GM19099 (cell line): ENCODE measurements around the gene STON1.

Source experiments
- POLR2A ChIP-seq: IDR thresholded peaks from 3 replicates; pipeline ENCODE4 v1.6.1; 2011; ENCODE audit warnings: low read depth; ENCODE audit not compliant: insufficient read length; ENCODE audit errors: extremely low read depth

The STON1 gene

DNA sequence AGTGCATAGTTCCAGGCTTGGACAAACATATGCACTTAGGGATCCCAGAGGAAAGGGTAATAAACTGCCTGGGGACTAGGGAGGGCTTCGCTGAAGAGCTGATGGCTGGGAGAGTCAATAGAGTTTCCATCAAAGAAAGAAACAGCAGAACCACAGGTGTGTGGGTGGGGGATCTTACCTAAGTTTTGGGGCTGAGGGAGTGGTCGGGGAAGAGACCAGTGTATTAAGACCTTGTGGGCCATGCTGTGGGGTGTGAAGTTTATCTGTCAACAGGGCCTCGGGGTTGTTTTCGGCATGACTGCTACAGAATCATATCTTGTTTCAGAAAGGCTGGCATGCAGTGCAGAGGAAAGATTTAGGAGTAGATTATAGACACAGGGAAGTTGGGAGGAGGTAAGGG, 56.5 kb downstream of the STON1 start:
- TF ChIP-seq POLR2A, result no peak

DNA sequence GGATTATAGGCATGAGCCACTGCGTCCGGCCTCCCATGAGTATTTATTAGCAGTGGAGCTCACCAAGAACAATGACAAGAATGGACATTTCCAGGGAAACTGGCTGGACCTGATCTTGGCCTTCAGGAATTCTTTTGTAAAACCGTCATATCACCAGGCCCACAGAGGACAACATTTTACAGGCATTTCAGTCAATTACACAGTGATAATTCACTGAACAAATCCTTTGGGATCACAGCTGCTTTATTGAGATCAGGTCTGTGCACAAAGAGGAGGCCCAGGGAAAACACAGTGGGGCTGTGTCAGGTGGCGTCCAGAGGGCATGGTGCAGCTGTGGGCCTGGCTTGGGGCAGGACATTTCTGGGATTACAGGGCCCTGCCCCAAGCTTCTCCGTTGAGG, 57.6 kb downstream of the STON1 start:
- no peak for TF ChIP-seq POLR2A

DNA sequence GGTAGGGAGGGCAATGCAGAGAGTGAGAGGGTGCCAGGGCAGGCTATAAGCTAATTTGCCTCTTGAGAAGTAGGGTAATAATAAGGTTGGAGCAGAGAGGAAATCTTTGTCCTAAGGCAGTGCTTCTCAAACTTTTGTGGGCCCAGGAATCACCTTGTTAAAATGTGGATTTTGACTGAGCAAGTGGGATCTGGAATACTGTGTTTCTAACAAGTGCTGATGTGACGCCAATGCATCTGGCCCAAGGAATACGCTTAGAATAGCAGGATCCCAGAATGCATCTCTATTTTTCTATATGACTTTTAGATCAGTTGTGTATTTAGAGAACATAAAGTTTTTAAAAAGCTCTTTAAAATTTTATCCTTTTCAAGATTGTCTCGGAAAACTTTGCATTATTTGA, 58.0 kb downstream of the STON1 start:
- TF ChIP-seq POLR2A, result no peak

DNA sequence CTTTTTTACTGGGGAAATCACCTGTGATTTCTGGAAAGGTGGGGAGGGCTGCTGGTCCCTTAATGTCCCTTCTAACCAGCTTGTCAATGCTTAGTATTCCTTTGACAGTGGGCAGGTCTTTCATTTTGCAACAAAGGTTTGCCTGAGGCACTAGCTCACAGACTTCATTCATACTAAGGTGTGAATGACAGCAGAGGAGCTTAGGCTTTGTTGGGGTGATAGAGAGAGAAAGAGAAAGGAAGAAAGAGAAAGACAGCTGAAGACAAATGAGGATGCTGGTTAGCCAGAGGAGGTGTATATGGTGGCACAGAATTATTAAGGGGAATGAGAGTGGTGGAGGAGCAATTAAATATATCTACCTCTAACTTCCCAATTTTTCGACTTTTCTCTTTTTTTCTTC, 58.8 kb downstream of the STON1 start:
- TF ChIP-seq POLR2A, result no peak

DNA sequence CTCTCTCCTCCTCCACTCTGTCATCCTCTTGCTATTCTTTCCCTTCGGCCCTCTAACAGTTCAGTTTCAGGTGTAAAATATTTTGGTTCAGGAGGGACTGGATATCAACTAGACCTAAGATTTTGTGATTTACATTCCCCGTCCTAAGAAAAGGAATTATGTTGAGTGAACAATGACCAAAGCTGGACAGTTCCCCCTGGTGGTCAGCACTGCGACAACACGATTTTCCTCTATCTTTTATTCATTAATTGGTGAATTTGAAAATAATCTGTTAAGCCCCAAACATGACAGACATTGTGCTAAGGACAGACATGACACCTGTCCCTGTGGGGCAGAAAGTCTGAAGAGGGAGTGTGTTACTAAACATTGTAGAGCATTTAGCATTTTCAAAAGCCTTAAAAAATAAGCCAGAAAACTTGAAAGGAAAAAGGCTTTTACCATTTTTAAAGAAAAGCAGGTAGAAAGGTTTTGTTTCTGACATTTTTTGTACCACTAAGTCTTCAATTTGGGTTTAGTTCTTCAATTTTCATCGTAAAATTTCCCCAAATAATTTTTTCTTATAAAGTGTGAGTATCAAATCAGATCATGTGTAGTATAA, 59.3 kb downstream of the STON1 start:
- TF ChIP-seq POLR2A, result no peak

DNA sequence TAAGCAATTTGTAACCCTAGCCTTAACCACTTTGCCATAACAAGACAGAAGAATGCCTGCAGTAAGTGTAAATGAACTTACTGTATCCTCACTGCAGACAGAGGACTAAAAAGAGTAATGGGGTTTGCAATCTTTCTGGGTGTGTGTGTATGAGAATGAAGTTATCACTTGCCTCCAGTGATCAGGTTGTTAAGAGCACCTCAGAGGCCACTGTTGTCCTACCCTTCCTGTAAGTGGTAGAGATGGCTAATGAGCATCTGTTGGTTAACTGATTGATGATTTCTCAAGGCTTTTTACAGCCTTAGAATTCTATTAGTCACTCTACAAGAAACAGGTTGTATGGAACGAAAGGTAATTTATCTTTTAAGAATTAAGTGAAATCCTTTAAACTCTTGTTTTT, 60.1 kb downstream of the STON1 start:
- TF ChIP-seq POLR2A, result no peak

DNA sequence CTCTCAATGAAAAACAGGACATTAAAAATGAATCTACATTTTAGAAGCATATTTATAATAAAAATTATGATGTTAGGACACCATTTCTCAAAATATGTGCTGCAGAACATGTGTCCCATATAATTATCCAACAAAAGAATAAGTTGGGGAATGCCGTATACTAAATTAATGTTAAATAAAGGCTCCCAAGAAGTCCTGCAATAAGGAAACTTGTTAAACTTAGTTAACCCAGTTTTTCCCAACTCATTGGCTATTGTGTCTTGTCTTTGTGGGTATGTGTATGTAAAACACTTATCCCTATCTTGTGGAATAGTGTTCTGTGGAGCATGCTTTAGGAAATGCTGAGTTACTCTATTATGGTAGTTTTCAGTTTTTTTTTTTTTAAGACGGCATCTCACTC, 62.1 kb downstream of the STON1 start:
- no peak for TF ChIP-seq POLR2A

DNA sequence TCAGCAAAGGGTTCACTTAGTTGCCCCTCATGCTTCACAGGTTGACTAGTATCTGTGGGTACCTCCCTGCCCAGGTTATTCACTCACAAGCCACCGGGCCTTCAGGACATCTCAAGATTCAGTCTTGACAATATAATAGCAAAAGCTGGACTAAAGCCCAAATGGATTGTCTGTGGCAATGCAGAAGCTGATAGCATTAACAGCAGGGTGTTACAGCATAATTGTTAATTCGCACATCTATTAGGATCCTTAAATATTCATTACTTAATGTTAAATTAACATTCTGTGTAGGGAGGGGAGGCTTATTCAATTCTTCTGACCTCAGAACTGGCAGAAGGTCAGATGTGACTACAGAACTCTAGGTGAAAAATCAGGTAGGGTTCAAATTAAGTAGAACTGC, 67.5 kb downstream of the STON1 start:
- no peak for TF ChIP-seq POLR2A

DNA sequence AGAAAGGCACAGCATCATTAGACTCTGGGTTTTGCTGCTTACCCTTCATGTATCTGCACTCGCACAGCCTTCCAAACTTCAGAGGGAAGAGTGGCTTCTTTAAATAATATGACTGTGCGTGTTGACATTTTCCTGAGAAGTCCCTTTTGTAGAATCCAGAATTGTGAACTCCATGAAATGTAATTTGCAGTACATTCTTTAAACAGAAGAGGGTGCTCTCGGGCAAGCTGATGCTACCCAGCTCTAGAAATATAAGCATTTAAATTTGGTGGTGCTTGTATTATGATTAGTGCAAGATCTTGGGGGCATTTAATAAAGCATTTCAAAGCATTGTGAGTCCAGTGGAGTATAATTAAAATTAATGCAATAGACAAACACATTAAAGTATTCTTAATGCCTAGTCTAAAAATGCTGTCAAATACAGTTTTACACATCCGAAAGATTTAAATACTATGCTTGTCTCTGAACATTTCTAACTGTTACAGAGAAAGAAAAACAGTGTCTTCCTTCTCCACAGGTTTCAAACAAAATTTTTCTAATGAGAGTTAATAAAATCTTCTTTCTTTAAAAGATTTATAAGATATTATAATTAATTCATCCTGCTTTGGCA, 70.4 kb downstream of the STON1 start:
- no peak for TF ChIP-seq POLR2A

DNA sequence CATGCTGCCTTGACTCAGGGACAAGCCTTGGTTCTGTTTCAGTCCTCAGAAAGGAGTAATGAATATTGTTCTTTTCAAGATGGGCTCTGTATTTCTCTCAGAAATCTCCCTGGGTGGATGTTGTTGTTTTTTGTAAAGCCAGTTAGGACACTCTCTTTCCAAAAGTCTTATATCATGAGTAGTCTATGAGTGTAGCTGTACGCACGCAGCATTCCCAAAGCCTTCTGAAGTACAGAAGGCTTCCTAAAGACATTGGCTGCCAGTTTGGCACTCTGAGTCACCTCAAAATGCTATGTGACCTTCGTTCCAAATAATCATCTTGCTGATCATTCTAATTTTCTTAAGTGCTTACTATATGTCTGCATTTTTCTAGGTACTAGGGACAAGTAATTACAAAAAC, 71.0 kb downstream of the STON1 start:
- no peak for TF ChIP-seq POLR2A

DNA sequence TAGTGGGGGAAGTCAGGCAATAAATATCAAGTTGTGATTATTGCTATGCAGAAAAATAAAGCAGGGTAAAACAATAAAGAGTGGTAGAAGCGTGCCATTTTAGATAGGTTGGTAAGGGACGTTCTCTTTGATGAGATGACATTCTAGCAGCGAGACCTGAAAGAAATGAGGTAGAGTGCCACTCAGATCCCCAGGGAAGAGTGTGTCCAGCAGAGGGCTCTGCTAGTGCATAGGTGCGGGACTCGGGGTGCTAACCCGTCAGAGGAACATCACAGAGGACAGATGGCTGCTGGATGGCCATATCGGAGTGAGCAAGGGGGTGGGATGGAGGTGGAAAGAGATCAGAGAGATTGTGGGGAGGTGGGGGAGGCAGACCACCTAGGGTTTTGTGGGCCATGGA, 71.4 kb downstream of the STON1 start:
- TF ChIP-seq POLR2A, result no peak

DNA sequence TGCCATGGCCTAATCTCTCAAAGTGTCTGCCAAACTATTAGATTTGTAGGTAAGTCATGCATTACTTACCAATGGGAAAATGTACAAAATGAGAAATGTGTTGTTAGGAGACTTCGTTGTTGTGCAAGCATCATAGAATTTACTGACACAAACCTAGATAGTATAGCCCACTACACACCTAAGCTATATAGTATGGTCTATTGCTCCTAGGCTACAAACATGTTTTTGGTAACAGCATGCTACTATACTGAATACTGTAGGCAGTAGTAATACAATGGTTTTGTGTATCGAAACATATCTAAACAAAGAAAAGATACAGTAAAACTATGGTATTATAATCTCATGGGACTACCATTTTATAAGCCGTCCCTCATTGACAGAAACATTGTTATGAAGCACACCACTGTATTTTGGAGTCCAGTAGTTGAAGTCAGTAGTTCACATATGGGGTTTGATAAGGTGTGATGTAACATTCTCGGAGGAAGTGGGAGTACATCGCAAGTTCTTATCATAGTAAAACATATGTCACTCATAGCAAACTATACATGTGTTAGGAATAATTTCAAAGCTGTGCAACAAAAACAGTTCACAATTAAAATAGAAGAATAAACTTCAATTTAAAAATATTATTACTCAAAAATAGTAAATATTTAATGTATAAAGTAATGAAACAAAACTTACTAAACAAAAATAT, 75.7 kb downstream of the STON1 start:
- no peak for TF ChIP-seq POLR2A

DNA sequence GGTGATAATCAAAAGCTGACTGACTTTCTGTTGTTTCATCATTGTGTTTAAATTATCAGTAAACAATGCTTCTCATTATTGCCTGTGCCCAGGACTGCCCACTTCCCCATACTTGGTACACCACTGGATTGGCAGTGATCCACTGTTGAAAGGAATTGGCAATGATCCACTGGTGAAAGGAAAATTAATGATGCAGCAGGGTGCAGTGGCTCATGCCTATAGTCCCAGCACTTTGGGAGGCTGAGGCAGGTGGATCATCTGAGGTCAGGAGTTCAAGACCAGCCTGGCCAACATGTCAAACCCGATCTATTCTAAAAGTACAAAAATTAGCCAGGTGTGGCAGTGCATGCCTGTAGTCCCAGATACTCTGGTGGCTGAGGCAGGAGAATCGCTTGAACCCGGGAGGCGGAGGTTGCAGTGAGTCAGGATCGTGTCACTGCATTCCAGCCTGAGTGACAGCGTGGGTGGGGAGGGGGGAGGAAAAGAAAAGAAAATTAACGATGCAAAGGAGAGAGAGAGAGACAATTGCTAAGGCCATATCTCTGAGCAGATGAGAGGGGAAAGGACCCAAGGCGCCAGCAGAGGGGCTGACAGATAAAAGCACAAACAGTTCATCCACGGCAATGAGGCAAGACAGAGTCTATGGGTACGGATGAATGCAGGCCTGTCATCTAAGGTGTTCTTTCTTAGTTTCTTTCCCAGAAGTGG, 77.5 kb downstream of the STON1 start:
- no peak for TF ChIP-seq POLR2A

DNA sequence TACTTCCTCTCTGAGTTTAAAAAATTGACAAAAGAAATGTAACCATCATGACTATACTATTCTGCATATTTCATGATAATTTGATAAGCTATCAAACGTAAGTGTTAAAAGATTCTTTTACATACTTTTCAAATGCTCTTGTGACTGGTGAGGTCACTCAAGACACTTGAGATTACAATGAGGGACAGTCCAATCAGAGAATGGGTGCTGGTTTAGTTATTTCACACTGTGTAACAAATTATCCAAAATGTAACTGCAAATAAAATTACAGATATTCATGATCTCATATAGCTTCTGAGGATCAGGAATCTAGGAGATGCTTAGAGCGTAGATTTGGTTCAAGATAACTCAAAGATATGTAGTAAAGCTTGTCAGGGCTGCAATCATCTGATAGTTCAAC, 83.3 kb downstream of the STON1 start:
- TF ChIP-seq POLR2A, result no peak

DNA sequence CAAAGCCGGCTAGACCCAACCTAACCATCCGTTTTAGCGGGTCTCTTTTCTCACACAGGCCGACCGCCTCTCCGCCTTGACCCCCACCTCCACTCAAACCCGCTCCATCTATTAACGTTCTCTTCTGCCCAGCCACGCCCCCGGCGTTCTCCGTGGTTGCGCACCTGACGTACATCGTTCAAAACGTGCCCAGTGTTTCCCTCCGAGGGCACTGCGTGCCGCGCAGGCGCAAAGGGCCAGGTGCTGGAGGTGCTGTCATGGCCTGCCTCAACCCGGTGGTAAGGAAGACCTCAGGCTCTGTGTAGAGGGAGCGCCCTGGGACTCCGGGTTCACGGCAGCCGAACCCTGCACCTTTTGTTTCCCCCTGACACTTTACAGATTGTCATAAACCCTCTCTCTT, 87.7 kb downstream of the STON1 start, which contains the start of gene GTF2A1L:
Gene GTF2A1L (plus strand): TSS at position 239 of the 400 bp plus-strand sequence. CDS start 19 bp downstream, at position 258.
- TF ChIP-seq POLR2A, result no peak

DNA sequence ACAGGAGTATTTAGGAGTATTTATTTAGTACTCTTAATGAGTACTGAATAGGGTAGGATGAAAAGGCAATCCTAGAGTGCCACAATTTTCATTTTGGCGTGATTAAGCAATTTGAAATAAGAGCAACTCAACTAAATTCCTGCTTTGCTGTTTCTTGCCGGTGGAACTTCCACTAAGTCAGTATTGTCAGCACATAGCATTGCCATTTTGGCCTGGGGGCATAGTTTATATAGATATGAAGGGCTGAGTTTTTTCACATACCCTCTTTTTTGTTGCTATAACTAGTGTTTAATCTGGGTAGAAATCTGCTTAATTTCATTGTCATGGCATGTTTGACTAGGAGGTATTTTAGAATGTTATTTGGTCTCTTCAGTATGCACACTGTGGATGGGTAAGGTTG, 89.6 kb downstream of the STON1 start:
- no peak for TF ChIP-seq POLR2A
